Keratinocyte (primary cell): ENCODE results near the gene NMNAT2.

Source experiments
- EZH2 ChIP-seq: IDR thresholded peaks from one replicate; pipeline ENCODE4 v1.6.1; 2012; ENCODE audit warnings: inconsistent platforms, mild to moderate bottlenecking, low read length, moderate library complexity
- TF ChIP-seq, protein P1 (sequence below), 3 experiments: IDR thresholded peaks in 1 of 3; conservative IDR thresholded peaks in 1 of 3; optimal IDR thresholded peaks in 1 of 3; 2 replicates in 2 of 3; 3 replicates in 1 of 3; pipeline versions ENCODE3 to v1.5.1; 2011; ENCODE audit warnings: low read length in 3 of 3, mild to moderate bottlenecking in 3 of 3, moderate library complexity in 2 of 3, control low read depth in 1 of 3, inconsistent platforms in 1 of 3; ENCODE audit not compliant: insufficient read depth in 2 of 3; ENCODE audit errors: extremely low read depth in 1 of 3

DNA sequence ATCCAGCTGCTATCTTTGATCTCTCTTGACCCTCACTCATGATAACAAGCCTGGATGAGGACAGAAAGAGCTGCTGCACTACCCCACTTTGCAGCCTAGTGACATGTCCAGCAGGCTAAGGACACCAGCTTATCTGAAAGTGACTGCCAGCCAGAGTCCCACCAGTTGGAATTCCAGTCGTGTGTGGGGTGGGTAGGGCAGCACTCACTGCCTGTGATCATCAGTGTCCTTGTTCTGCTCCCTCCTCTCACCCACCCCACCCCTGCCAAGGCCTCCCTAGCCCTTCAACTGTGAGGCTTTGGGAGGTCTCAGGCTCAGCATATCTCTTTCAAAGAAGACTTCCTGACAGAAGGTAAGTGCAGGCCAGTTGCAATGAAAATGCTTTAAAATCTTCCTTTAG, 15.5 kb upstream of the NMNAT2 start:
- TF ChIP-seq, protein P1, sequence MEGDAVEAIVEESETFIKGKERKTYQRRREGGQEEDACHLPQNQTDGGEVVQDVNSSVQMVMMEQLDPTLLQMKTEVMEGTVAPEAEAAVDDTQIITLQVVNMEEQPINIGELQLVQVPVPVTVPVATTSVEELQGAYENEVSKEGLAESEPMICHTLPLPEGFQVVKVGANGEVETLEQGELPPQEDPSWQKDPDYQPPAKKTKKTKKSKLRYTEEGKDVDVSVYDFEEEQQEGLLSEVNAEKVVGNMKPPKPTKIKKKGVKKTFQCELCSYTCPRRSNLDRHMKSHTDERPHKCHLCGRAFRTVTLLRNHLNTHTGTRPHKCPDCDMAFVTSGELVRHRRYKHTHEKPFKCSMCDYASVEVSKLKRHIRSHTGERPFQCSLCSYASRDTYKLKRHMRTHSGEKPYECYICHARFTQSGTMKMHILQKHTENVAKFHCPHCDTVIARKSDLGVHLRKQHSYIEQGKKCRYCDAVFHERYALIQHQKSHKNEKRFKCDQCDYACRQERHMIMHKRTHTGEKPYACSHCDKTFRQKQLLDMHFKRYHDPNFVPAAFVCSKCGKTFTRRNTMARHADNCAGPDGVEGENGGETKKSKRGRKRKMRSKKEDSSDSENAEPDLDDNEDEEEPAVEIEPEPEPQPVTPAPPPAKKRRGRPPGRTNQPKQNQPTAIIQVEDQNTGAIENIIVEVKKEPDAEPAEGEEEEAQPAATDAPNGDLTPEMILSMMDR (optimal IDR thresholded peaks at IDR 0.05 in 1 of 3, IDR thresholded peaks at IDR 0.05 in 1 of 3, conservative IDR thresholded peaks at IDR 0.05 in 1 of 3; ENCODE audit: extremely low read depth in 1 of 3, insufficient read depth in 2 of 3, low read length in 3 of 3): no peak
- no peak for TF ChIP-seq EZH2
